Effector memory CD4-positive, alpha-beta T cell (primary cell): Measurements from ENCODE around the gene EEA1.

Experiments
- DNase-seq, 3 donors: peaks; one replicate each; pipeline ENCODE4 v3.0.0-alpha.2; 2020
- H3K27ac ChIP-seq: 2 replicates; pipeline ENCODE4 v1.7.0; 2013; ENCODE audit warnings: mild to moderate bottlenecking, low read length, moderate library complexity; ENCODE audit not compliant: insufficient read depth, poor library complexity, severe bottlenecking
- H3K27me3 ChIP-seq: replicated peaks from 2 replicates; pipeline ENCODE4 v1.7.0; 2013; ENCODE audit warnings: mild to moderate bottlenecking, low read length; ENCODE audit not compliant: insufficient read depth, control insufficient read depth, poor library complexity, severe bottlenecking
- H3K36me3 ChIP-seq: 2 replicates; pipeline ENCODE4 v1.7.0; 2013; ENCODE audit warnings: mild to moderate bottlenecking, low read length, moderate library complexity; ENCODE audit not compliant: control insufficient read depth, insufficient read depth
- H3K4me1 ChIP-seq: 2 replicates; pipeline ENCODE4 v1.7.0; 2013; ENCODE audit warnings: low read length, mild to moderate bottlenecking; ENCODE audit not compliant: control insufficient read depth, insufficient read depth, poor library complexity, severe bottlenecking
- H3K4me3 ChIP-seq: 2 replicates; pipeline ENCODE4 v1.7.0; 2013; ENCODE audit warnings: low read length, low read depth, mild to moderate bottlenecking; ENCODE audit not compliant: insufficient read depth, poor library complexity, severe bottlenecking
- H3K9me3 ChIP-seq: 2 replicates; pipeline ENCODE4 v1.7.0; 2013; ENCODE audit warnings: mild to moderate bottlenecking, low read length, moderate library complexity; ENCODE audit not compliant: control insufficient read depth

EEA1 gene

DNA sequence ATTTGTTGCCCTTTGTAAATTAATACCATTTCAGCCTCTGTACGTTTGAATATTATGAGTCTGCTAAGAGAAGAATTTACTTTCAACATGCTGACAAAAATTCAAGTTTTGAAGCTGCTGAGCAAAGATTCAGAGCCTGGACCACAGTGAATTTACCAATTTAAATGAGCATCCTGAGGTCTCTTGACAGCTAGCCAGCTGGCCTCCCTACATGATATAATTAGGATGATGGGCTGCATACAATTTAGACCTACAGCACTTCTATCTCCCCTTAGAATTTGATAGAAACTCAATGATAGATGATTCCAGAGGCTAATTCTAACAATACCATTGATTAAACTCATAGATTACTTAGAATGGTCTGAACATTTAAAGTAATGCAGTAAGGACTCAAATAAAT is 10.0 kb upstream of the EEA1 start:
- DNase-seq: no peak
- Histone ChIP-seq H3K27me3 (no peaks in the 10 kb centered on the region), H3K4me3 (no peak overlapping the region), H3K27ac (no peak overlapping the region), H3K9me3 (no peaks in the 10 kb centered on the region), H3K36me3 (no peaks in the 10 kb centered on the region), H3K4me1 (no peaks in the 10 kb centered on the region)

DNA sequence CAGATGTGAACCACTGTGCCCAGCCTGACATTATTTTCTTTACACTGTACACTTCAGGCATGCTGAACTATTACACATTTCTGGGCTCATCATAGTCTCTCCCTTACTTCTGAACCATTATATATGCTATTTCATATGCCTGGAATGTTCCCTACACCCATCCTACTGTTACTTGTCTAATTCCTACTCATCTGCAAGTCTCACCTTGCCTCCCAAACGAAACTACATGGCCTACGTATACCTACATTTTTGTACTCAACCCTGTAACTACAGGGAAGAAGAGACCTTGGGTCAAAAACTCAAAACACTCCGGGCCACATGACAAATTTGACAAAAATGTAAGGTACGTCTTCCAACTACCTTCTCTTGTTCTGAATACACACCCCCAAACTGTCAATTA is 9.5 kb upstream of the EEA1 start:
- H3K27me3 ChIP-seq: no peaks in the 10 kb centered on the region
- H3K4me3 ChIP-seq: no peak overlapping the region
- H3K4me1 ChIP-seq: no peaks in the 10 kb centered on the region
- no peak overlapping the region for H3K27ac ChIP-seq
- no peak for DNase-seq
- H3K36me3 ChIP-seq: no peaks in the 10 kb centered on the region
- H3K9me3 ChIP-seq: no peaks in the 10 kb centered on the region

DNA sequence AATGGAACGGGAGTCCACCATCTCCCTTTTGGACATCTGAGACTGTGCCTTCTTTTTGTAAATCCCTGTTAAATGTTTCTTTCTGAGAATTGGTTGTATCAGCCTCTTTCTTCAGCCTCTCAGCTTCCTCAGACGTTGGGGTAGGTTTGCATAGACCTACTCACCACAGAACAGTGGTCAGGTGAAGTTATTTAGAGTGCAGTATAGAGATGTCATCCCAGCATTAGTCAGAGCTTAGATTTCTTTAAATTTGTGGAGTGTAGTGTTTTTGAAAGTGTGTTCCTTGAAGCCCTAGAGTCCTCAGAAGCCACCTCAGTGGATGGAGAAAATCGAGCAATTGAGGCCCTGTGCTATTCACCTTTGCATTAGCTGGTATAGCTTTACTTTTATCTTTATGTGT is 8.9 kb upstream of the EEA1 start:
- Histone ChIP-seq H3K4me3 (no peak overlapping the region), H3K9me3 (no peaks in the 10 kb centered on the region), H3K27me3 (no peaks in the 10 kb centered on the region), H3K36me3 (no peaks in the 10 kb centered on the region), H3K27ac (no peak overlapping the region), H3K4me1 (no peaks in the 10 kb centered on the region)
- DNase-seq: no peak

- no peak overlapping the region for H3K4me3 ChIP-seq
- H3K4me1 ChIP-seq: no peaks in the 10 kb centered on the region
- DNase-seq: no peak
- no peaks in the 10 kb centered on the region for H3K27me3 ChIP-seq
- no peaks in the 10 kb centered on the region for H3K36me3 ChIP-seq
- no peaks in the 10 kb centered on the region for H3K9me3 ChIP-seq
- no peak overlapping the region for H3K27ac ChIP-seq
Observed at GRCh38 chr12:92933606-92934005, 4.5 kb upstream of the EEA1 start.

DNA sequence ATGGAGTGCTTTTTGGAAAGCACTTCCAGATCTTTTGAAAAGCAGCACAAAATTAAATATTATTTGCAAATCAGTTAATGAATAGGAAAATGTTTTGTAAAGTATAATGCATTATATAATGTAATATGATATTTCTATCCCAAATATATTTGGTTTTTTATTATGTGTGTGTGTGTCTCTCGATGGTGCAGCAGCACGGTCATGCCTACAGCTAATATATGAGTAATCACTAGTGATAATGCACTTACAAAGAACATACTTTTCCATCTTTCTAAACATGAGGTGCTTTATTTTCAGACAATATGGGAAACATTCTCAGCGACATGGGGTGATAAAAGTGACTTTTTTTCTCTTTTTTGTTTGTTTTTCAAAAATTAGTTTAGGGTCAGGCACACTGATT is 1.3 kb upstream of the EEA1 start:
- Histone ChIP-seq H3K27ac (no peak overlapping the region), H3K9me3 (no peaks in the 10 kb centered on the region), H3K4me3 (no peak overlapping the region), H3K4me1 (peaks cover 12% of the 10 kb centered on the region), H3K27me3 (no peaks in the 10 kb centered on the region), H3K36me3 (no peaks in the 10 kb centered on the region)
- DNase-seq: no peak

DNA sequence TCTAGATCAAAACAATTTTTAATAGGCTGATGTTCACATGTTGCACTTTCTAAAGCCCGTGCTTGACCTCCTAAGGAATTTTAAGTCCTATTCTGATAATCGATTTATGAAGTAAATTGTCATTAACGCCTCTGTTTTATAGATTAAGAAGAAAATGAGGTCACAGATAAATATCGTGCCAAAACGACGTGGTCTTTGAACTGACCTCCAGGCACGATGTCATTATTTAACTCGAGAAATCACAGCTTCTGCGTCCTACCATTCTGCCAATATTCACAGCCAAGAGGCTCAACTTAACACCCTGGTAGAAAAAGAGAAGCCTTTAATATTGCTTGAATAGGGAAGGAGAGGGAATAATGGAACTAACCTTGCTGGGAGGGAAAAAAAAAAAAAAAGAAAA is 888 bp upstream of the EEA1 start:
- peak overlapping the region; percentile 73 for H3K4me3 ChIP-seq
- H3K4me1 ChIP-seq: peaks cover 12% of the 10 kb centered on the region
- no peaks in the 10 kb centered on the region for H3K36me3 ChIP-seq
- H3K27ac ChIP-seq: peak overlapping the region; percentile 94
- H3K27me3 ChIP-seq: no peaks in the 10 kb centered on the region
- H3K9me3 ChIP-seq: no peaks in the 10 kb centered on the region
- no peak for DNase-seq

DNA sequence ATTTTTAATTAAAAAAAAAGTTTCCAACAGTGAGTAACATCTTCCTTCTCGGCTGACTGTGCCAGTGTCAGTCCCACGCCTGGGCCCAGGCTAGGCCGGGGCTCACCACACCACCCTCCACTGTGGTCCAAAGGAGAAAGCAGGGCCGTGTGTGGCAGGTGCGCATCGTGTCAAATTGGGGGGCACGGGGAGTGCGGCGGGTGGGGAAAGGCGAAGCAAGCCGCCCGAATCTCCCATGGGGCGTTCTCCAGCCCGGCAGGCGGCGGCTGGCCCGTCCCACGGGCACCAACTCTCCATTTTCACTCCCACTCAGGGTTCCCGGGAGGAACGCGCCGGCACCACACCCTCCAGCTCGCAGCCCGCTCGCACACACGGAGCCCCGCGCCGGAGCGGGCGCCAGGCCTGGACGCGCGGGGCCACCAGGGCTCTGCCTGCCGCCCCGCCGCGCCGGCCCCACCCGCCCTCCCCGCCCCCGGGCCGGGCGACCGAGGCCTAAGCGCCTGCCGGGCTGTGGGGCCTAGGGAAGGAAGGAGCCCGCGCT is 604 bp downstream of the EEA1 start:
- Histone ChIP-seq H3K27ac (peak overlapping the region; percentile 94), H3K4me1 (peaks cover 12% of the 10 kb centered on the region), H3K36me3 (no peaks in the 10 kb centered on the region), H3K9me3 (no peaks in the 10 kb centered on the region), H3K27me3 (no peaks in the 10 kb centered on the region), H3K4me3 (peak overlapping the region; percentile 75)
- DNase-seq: peak; percentile 9 to 20 (median 13)

GRCh38 chr12:92927436-92928281 is 1.4 kb downstream of the EEA1 start:
- Histone ChIP-seq H3K4me1 (peaks cover 12% of the 10 kb centered on the region), H3K9me3 (no peaks in the 10 kb centered on the region), H3K27me3 (no peaks in the 10 kb centered on the region), H3K27ac (peak overlapping the region; percentile 94), H3K4me3 (peak overlapping the region; percentile 75), H3K36me3 (no peaks in the 10 kb centered on the region)
- no peak for DNase-seq

- no peaks in the 10 kb centered on the region for H3K36me3 ChIP-seq
- H3K9me3 ChIP-seq: no peaks in the 10 kb centered on the region
- H3K27ac ChIP-seq: no peak overlapping the region
- peak in 1 of 3 donors; percentile 6 for DNase-seq
- H3K4me3 ChIP-seq: peak overlapping the region; percentile 19
- H3K27me3 ChIP-seq: no peaks in the 10 kb centered on the region
- H3K4me1 ChIP-seq: peaks cover 12% of the 10 kb centered on the region
Observed at GRCh38 chr12:92927055-92927435, 2.0 kb downstream of the EEA1 start.

GRCh38 chr12:92926549-92926948 is 2.5 kb downstream of the EEA1 start:
- Histone ChIP-seq H3K9me3 (no peaks in the 10 kb centered on the region), H3K36me3 (no peaks in the 10 kb centered on the region), H3K27ac (no peak overlapping the region), H3K4me3 (peak overlapping the region; percentile 19), H3K4me1 (peaks cover 12% of the 10 kb centered on the region), H3K27me3 (no peaks in the 10 kb centered on the region)
- no peak for DNase-seq
